Mesendoderm (in vitro differentiated cells): ENCODE data around the gene TRPM7. TPM values are rescaled to one million over a fixed set of nuclear protein-coding genes. Genes with fewer than 3 reads are reported as not detected.

ENCODE experiments used
- DNase-seq: peaks from one replicate; pipeline ENCODE4 v3.0.0; 2013
- H2AK5ac ChIP-seq: 2 replicates; pipeline ENCODE4 v1.6.1; 2013; ENCODE audit warnings: low read length, inconsistent platforms
- H2BK120ac ChIP-seq: 2 replicates; pipeline ENCODE4 v1.6.1; 2013; ENCODE audit warnings: low read depth, mild to moderate bottlenecking, low read length, moderate library complexity, mixed read lengths
- H2BK15ac ChIP-seq: replicated peaks from 2 replicates; pipeline ENCODE4 v1.6.1; 2013; ENCODE audit warnings: low read depth, mild to moderate bottlenecking, moderate library complexity
- H2BK5ac ChIP-seq: 2 replicates; pipeline ENCODE4 v1.6.1; 2013; ENCODE audit warnings: low read length, inconsistent platforms
- H3K18ac ChIP-seq: 2 replicates; pipeline ENCODE4 v1.6.1; 2013; ENCODE audit warnings: mild to moderate bottlenecking, low read length, mixed read lengths
- H3K23ac ChIP-seq: one replicate; pipeline ENCODE4 v1.6.1; 2013; ENCODE audit warnings: low read length
- H3K27ac ChIP-seq: 2 replicates; pipeline ENCODE4 v1.5.1; 2013; ENCODE audit warnings: low read depth, mild to moderate bottlenecking, inconsistent platforms, low read length, moderate library complexity
- H3K27me3 ChIP-seq: 2 replicates; pipeline ENCODE4 v1.6.1; 2013; ENCODE audit warnings: low read length, control low read depth, mild to moderate bottlenecking, inconsistent platforms; ENCODE audit not compliant: insufficient read depth, poor library complexity
- H3K36me3 ChIP-seq: 2 replicates; pipeline ENCODE4 v1.6.1; 2013; ENCODE audit warnings: low read length, inconsistent platforms; ENCODE audit not compliant: control insufficient read depth, insufficient read depth
- H3K4ac ChIP-seq: one replicate; pipeline ENCODE4 v1.6.1; 2013; ENCODE audit warnings: low read depth, mild to moderate bottlenecking, low read length, moderate library complexity
- H3K4me1 ChIP-seq: 2 replicates; pipeline ENCODE4 v1.6.1; 2013; ENCODE audit warnings: low read depth, low read length, inconsistent platforms; ENCODE audit not compliant: control insufficient read depth
- H3K4me2 ChIP-seq: 2 replicates; pipeline ENCODE4 v1.6.1; 2013; ENCODE audit warnings: low read length
- H3K4me3 ChIP-seq: 2 replicates; pipeline ENCODE4 v1.5.1; 2013; ENCODE audit warnings: mild to moderate bottlenecking, low read length
- H3K56ac ChIP-seq: one replicate; pipeline ENCODE4 v1.6.1; 2013; ENCODE audit warnings: low read length
- H3K79me1 ChIP-seq: 2 replicates; pipeline ENCODE4 v1.6.1; 2013; ENCODE audit warnings: low read length, inconsistent platforms
- H3K79me2 ChIP-seq: 2 replicates; pipeline ENCODE4 v1.6.1; 2013; ENCODE audit warnings: mild to moderate bottlenecking, low read length; ENCODE audit not compliant: control insufficient read depth, insufficient read depth
- H3K9ac ChIP-seq: 2 replicates; pipeline ENCODE4 v1.6.1; 2013; ENCODE audit warnings: low read length, inconsistent platforms
- H4K5ac ChIP-seq: one replicate; pipeline ENCODE4 v1.6.1; 2013; ENCODE audit warnings: low read length
- H4K8ac ChIP-seq: one replicate; pipeline ENCODE4 v1.6.1; 2013; ENCODE audit warnings: low read depth, mild to moderate bottlenecking, control low read depth, low read length, moderate library complexity
- small RNA-seq: library from polyadenylated mRNA; stranded (forward); fragments of <200 nt; extraction: miRNeasy Mini kit (QIAGEN cat#:217004); gene quantifications from one replicate; pipeline ENCODE3, GENCODE V24; 2013; ENCODE audit not compliant: insufficient read depth

TRPM7 gene

DNA sequence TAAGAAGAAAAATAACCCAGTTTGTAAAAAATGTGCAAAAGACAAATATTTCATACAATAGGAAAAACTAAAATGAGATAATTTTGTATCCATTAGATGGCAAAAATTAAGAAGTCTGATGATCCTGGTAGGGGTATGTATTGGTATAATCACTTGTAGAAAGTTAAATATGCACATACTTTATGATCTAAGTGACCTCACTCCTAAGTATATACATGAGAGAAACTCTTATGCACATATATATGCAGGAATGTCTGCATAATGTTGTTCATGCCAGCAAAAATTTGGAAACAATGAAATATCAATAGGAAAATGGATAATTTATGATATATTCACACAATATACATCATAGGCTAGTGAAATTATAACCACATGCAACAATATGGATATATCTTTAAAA lies 173.6 kb downstream of the TRPM7 start:
- no peaks in the 10 kb centered on the region for H3K36me3 ChIP-seq
- no peak overlapping the region for H3K4ac ChIP-seq
- no peaks in the 10 kb centered on the region for H3K27me3 ChIP-seq
- H2AK5ac ChIP-seq = no peak overlapping the region
- DNase-seq = no peak
- H2BK15ac ChIP-seq = no peak overlapping the region
- H3K79me1 ChIP-seq = no peaks in the 10 kb centered on the region
- H3K4me3 ChIP-seq = no peak overlapping the region
- H2BK120ac ChIP-seq = no peak overlapping the region
- no peak overlapping the region for H3K23ac ChIP-seq
- H3K9ac ChIP-seq = no peak overlapping the region
- H3K27ac ChIP-seq = no peak overlapping the region
- no peaks in the 10 kb centered on the region for H3K4me1 ChIP-seq
- H3K4me2 ChIP-seq = no peak overlapping the region
- H3K56ac ChIP-seq = no peak overlapping the region
- H3K79me2 ChIP-seq = no peaks in the 10 kb centered on the region
- H4K8ac ChIP-seq = no peak overlapping the region
- H4K5ac ChIP-seq = no peak overlapping the region
- H3K18ac ChIP-seq = no peak overlapping the region
- H2BK5ac ChIP-seq = no peak overlapping the region

Small RNA genes within 50 kb of the gene (small RNA-seq; reads per million reads assigned to genes)
- not detected for gene RN7SL354P
